Pancreas (tissue), 10 donors: ENCODE results near the gene LHPP. TPM values are rescaled to one million over a fixed set of nuclear protein-coding genes. Genes with fewer than 3 reads are reported as not detected.

Source experiments
- ATAC-seq, 4 donors: fragments of 200-7000 bp; cut with Tn5 transposase; one replicate each; pipeline versions ENCODE4 v1.8.0 to v1.9.1; 2020; ENCODE audit warnings: mild to moderate bottlenecking in 4 of 4, moderate library complexity in 4 of 4
- DNase-seq, 6 donors: peaks; one replicate each; pipeline ENCODE4 v3.0.0-alpha.2; 2020
- FAIRE-seq: peaks from 2 replicates; lab custom pipeline; 2012; peaks lifted over from hg19 to GRCh38; lab: Jason Lieb, UNC
- H3K27ac ChIP-seq, 4 donors: fragments of 200-600 bp; sonication (generic); 1 replicate in 3 of 4; 2 replicates in 1 of 4; pipeline versions ENCODE4 v1.5.0 to v1.8.0; 2020
- H3K27me3 ChIP-seq, 4 donors: fragments of 200-600 bp; one replicate each; pipeline ENCODE4 v1.8.0; 2021
- H3K36me3 ChIP-seq, 3 donors: fragments of 200-600 bp; sonication (generic) in 1 of 3; one replicate each; pipeline versions ENCODE4 v1.5.0 to v1.8.0; 2020 to 2021
- H3K4me1 ChIP-seq, 3 donors: fragments of 200-600 bp; one replicate each; pipeline ENCODE4 v1.8.0; 2021
- H3K4me3 ChIP-seq, 4 donors: fragments of 200-600 bp; sonication (generic) in 2 of 4; one replicate each; pipeline versions ENCODE4 v1.5.0 to v1.8.0; 2020 to 2021
- H3K9me3 ChIP-seq, 4 donors: fragments of 200-600 bp; one replicate each; pipeline ENCODE4 v1.8.0; 2021
- WGBS, 2 donors: extraction: QIAGEN DNeasy Blood & Tissue Kit; methylation state at CpG; one replicate each; pipeline ENCODE4 v1.1.7; 2013; 5-methylcytosine and 5-hydroxymethylcytosine counted together
- intact Hi-C, 3 donors: fragments of 100-400 bp; cut with DNase I; formaldehyde crosslinking; loops; one replicate each; pipeline versions ENCODE4 v1.11.1 to v1.14.2; 2022
- polyA plus RNA-seq, 2 donors: library from polyadenylated mRNA; stranded (reverse); fragments of 200-250 nt; gene quantifications; one replicate each; pipeline ENCODE4 v1.2.3, GENCODE V29; 2013
- total RNA-seq, 6 donors: library from RNA; stranded (reverse); fragmentation: NEBNext Ultra II Directional in 4 of 6; extraction: Animal tissue kit (Norgen Biotek cat#: 25700) in 4 of 6; gene quantifications; one replicate each; pipeline versions ENCODE4 v1.2.1 to v1.2.4, GENCODE V29; 2021 to 2023
- TF ChIP-seq, protein P1 (sequence below), 4 donors: fragments of 200-600 bp; sonication (generic) in 3 of 4; IDR thresholded peaks; one replicate each; pipeline versions ENCODE4 v1.5.0 to v1.8.0; 2021; ENCODE audit warnings: antibody characterized with exemption in 4 of 4
- donor health status: healthy with polysubstance abuse.
- donor health status: DM: no; HTN: no; CAD: no; lungs with moderate emphysema.
- donor health status: DM: no; HTN: no; CAD: no.
- donor health status: control.
- donor health status: control.
- donor health status: Bipolar disorder and iron deficiency.
- donor health status: DM: yes; HTN: yes; CAD: no.
- donor health status: DM: no; HTN: no; CAD: no.
- donor health status: DM: no; HTN: no; CAD: no.
- donor health status: DM: yes; HTN: yes; CAD: no.

Gene LHPP
- total and polyA plus RNA-seq, 8 donors = 5.3 to 10.8 (median 7.8) TPM

DNA sequence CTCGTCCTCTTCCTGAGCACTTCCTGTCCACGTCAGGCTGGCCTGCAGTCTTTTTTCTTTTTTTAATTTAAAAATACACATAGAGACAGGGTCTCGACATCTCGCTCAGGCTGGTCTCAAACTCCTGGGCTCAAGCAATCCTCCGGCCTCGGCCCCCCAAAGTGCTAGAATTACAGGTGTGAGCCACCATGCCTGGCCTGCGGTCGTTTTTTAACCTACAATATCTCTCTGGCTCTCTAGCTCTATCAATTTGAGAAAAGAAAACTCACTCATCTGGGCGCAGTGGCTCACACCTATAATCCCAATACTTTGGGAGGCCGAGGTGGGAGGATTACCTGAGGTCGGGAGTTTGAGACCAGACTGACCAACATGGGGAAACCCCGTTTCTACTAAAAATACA, 38.9 kb upstream of the LHPP start:
- ATAC-seq = no peak
- peaks cover 0 to 5% (median 0%) of the 10 kb centered on the region in 4 donors for H3K27me3 ChIP-seq
- no peak overlapping the region for H3K27ac ChIP-seq
- intact Hi-C loops = no loop called here
- FAIRE-seq = no peak
- TF ChIP-seq, protein P1, sequence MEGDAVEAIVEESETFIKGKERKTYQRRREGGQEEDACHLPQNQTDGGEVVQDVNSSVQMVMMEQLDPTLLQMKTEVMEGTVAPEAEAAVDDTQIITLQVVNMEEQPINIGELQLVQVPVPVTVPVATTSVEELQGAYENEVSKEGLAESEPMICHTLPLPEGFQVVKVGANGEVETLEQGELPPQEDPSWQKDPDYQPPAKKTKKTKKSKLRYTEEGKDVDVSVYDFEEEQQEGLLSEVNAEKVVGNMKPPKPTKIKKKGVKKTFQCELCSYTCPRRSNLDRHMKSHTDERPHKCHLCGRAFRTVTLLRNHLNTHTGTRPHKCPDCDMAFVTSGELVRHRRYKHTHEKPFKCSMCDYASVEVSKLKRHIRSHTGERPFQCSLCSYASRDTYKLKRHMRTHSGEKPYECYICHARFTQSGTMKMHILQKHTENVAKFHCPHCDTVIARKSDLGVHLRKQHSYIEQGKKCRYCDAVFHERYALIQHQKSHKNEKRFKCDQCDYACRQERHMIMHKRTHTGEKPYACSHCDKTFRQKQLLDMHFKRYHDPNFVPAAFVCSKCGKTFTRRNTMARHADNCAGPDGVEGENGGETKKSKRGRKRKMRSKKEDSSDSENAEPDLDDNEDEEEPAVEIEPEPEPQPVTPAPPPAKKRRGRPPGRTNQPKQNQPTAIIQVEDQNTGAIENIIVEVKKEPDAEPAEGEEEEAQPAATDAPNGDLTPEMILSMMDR (IDR thresholded peaks at IDR 0.05) = no peak
- WGBS, 2 donors = 70 to 81% methylated on average over 12 of the region's 12 CpGs
- no peaks in the 10 kb centered on the region for H3K36me3 ChIP-seq
- peaks cover 0 to 7% (median 6%) of the 10 kb centered on the region in 3 donors for H3K4me1 ChIP-seq
- no peaks in the 10 kb centered on the region for H3K9me3 ChIP-seq
- no peak overlapping the region for H3K4me3 ChIP-seq
- no peak for DNase-seq

DNA sequence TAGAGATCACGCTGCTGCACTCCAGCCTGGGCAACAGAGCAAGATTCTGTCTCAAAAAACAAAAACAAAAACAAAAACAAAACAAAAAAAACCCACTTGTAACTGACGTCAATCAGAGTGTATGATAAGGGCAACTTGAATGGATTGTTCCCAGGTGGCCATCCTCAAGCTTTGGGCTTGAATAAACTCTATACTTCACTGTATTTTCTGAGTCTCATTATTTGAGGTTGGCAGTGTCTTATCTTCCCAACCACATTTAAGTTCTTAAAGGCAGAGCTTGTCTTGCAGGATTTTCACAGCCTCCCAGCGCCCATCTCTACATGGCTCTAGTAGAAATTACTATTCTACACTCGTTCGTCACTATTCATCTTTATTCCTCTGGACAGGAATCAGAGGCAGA, 37.8 kb upstream of the LHPP start:
- Histone ChIP-seq H3K27ac (no peak overlapping the region), H3K36me3 (no peaks in the 10 kb centered on the region), H3K27me3 (peaks cover 0 to 5% (median 0%) of the 10 kb centered on the region in 4 donors), H3K4me3 (no peak overlapping the region), H3K9me3 (no peaks in the 10 kb centered on the region), H3K4me1 (peaks cover 0 to 7% (median 4%) of the 10 kb centered on the region in 3 donors)
- TF ChIP-seq, protein P1 (IDR thresholded peaks at IDR 0.05) = no peak
- no peak for FAIRE-seq
- intact Hi-C loops = no loop called here
- no peak for DNase-seq
- WGBS, 2 donors = 77 to 81% methylated on average over 5 of the region's 5 CpGs
- no peak for ATAC-seq

DNA sequence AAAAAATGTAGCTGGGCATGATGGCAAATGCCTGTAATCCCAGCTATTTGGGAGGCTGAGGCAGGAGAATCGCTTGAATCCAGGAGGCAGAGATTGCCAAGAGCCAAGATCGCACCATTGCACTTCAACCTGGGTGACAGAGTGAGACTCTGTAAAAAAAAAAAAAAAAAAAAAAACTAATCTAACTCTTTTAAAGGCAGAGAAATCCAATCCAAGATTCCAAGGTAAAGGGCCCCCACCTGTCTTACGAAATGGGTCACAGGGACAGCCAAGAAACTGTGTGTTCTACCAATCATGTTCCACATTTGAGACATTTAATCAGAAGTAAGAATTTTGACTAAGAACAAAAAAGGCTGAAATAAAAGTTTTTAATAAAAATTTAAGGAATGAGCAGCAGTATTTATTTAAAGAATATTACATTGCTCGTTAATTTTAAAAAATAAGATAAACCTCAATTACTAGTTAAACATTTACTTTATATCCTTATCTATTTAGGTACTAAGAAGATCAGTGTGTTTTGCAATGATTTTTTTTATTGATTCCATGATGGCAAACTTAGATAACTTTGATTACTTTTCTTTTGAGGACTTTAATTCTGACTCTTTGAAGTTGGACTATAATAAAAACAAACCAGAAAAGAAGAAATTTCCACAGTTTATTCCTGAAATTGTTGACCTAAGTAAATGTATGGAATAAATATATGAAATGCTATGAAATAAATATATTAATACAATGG, 36.2 kb upstream of the LHPP start:
- peaks cover 0 to 7% (median 4%) of the 10 kb centered on the region in 3 donors for H3K4me1 ChIP-seq
- H3K27me3 ChIP-seq = peaks cover 0 to 5% (median 0%) of the 10 kb centered on the region in 4 donors
- H3K4me3 ChIP-seq = no peak overlapping the region
- H3K9me3 ChIP-seq = no peaks in the 10 kb centered on the region
- no peak for DNase-seq
- ATAC-seq = no peak
- peak; percentile 63 for FAIRE-seq
- TF ChIP-seq, protein P1 (IDR thresholded peaks at IDR 0.05) = no peak
- H3K36me3 ChIP-seq = no peaks in the 10 kb centered on the region
- no peak overlapping the region for H3K27ac ChIP-seq
- intact Hi-C loops = no loop called here
- 23 to 26% methylated on average over 4 of the region's 4 CpGs for WGBS, 2 donors

DNA sequence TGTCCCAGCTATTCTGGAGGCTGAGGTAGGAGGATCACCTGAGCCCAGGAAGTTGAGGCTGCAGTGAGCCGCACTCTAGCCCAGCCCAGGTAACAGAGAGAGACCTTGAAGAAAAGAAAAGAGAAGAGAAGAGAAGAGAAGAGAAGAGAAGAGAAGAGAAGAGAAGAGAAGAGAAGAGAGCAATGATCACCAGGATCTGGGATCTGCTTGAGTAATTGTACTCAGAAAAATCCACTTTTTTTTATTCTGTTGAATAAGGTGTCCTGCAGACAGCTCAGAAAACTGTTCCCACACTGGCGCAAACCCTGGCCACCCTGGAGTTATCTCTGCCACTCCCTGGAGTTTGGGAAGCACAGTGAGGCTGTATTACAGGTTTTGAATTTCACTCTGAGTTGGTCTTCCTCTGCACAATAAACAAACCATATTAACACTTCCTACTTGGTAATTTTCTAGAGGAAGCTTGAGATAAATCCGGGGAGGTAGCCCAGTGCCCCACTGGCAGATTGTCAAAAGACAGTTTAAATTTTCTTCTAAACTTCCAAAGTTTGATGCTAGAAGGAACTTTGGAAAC, 33.3 kb upstream of the LHPP start:
- Histone ChIP-seq H3K27me3 (peaks cover 0 to 5% (median 2%) of the 10 kb centered on the region in 4 donors), H3K9me3 (no peaks in the 10 kb centered on the region), H3K36me3 (no peaks in the 10 kb centered on the region), H3K27ac (no peak overlapping the region), H3K4me3 (no peak overlapping the region), H3K4me1 (peaks cover 0 to 7% (median 4%) of the 10 kb centered on the region in 3 donors)
- intact Hi-C loops = no loop called here
- ATAC-seq = no peak
- DNase-seq = no peak
- 37 to 57% methylated on average over 3 of the region's 3 CpGs for WGBS, 2 donors
- TF ChIP-seq, protein P1 (IDR thresholded peaks at IDR 0.05) = no peak
- FAIRE-seq = no peak

DNA sequence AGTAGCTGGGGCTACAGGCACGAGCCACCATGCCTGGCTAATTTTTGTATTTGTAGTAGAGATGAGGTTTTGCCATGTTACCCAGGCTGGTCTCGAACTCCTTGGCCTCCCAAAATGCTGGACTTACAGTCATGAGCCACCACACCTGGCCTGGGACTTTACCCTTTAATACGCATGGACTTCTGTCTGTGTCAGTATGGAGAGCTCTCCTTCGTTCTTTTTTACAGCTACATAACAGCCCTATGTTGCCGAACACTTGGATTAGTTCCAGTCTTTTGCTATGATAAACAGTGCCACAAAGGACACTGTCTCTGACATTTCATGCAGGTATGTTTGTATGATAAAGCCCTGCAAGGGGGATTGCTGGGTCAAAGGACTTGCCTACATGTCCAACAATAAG, 32.0 kb upstream of the LHPP start:
- H3K4me1 ChIP-seq = peaks cover 0 to 7% (median 4%) of the 10 kb centered on the region in 3 donors
- FAIRE-seq = no peak
- WGBS, 2 donors = 39 to 52% methylated on average over 5 of the region's 5 CpGs
- TF ChIP-seq, protein P1 (IDR thresholded peaks at IDR 0.05) = no peak
- intact Hi-C loops = no loop called here
- no peaks in the 10 kb centered on the region for H3K9me3 ChIP-seq
- no peak overlapping the region for H3K27ac ChIP-seq
- H3K27me3 ChIP-seq = peaks cover 0 to 5% (median 2%) of the 10 kb centered on the region in 4 donors
- no peaks in the 10 kb centered on the region for H3K36me3 ChIP-seq
- no peak for DNase-seq
- no peak for ATAC-seq
- no peak overlapping the region for H3K4me3 ChIP-seq
